ENCODE results near the gene CGA.

DNA sequence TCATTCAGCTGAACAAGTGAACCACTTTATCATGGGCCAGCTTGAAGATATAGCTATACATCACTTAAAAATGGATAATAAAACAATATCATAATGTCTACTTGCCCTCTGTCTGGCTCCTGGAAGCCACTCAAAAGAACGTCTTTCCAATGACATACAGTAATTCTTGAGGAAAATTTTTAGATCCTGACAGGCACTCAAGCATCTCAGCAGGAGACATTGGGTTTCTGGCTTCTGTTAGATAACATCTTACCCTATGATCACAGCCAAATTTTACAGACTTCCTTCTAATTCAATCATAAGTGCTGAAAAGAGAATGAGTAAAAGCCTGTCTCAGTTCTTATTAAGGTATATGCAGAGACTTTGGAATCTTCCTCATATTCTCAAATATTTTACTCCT is 330 bp downstream of the CGA start:
- TF ChIP-seq EZH2phosphoT487 (IDR thresholded peaks at IDR 0.05; ENCODE audit: borderline replicate concordance, low read length), result no peak
- TF ChIP-seq, protein P1, sequence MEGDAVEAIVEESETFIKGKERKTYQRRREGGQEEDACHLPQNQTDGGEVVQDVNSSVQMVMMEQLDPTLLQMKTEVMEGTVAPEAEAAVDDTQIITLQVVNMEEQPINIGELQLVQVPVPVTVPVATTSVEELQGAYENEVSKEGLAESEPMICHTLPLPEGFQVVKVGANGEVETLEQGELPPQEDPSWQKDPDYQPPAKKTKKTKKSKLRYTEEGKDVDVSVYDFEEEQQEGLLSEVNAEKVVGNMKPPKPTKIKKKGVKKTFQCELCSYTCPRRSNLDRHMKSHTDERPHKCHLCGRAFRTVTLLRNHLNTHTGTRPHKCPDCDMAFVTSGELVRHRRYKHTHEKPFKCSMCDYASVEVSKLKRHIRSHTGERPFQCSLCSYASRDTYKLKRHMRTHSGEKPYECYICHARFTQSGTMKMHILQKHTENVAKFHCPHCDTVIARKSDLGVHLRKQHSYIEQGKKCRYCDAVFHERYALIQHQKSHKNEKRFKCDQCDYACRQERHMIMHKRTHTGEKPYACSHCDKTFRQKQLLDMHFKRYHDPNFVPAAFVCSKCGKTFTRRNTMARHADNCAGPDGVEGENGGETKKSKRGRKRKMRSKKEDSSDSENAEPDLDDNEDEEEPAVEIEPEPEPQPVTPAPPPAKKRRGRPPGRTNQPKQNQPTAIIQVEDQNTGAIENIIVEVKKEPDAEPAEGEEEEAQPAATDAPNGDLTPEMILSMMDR (IDR thresholded peaks at IDR 0.05; ENCODE audit: low read depth, low read length, poor library complexity, severe bottlenecking), result no peak
